ENCODE measurements around the gene TRIP13.

TRIP13 gene

DNA sequence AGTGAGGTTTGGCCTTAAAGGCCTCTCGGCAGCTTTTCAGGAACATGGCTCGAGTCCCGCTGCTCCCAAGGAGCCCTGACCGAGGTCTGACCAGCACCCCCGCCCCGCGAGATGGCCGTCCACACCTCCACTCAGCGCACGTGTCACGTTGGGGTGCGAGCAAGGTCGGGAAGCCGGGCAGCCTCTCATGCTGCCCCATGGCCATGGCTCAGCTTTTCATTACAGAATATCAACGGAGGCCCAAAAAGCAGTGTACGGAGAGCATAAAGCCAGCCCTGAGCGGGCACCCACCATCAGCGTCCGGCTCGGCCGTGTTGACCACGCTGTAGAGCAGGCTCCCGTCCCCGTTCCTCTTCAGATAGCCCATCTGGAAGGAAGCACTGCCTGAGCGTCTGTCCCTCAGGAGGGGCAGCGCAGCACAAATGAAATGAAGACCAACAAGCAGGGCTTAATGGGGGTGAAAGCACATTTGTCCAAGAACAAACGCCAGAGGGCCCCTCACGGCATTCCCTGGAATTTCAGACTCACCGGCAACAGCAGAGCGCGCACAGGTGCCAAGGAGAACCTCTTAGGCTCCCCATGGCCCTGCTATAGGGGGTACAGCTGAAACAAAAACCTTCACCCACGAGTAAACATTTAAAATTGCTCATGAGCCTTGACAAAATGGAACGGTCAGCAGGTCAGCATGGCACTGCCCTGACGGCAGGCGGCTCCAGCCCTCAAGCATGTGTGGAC, 11.7 kb upstream of the TRIP13 start:
- in situ Hi-C loops (cut with HindIII; ENCODE audit: low sequenced_read_pairs), result no loop called here
- TF ChIP-seq, protein P1, sequence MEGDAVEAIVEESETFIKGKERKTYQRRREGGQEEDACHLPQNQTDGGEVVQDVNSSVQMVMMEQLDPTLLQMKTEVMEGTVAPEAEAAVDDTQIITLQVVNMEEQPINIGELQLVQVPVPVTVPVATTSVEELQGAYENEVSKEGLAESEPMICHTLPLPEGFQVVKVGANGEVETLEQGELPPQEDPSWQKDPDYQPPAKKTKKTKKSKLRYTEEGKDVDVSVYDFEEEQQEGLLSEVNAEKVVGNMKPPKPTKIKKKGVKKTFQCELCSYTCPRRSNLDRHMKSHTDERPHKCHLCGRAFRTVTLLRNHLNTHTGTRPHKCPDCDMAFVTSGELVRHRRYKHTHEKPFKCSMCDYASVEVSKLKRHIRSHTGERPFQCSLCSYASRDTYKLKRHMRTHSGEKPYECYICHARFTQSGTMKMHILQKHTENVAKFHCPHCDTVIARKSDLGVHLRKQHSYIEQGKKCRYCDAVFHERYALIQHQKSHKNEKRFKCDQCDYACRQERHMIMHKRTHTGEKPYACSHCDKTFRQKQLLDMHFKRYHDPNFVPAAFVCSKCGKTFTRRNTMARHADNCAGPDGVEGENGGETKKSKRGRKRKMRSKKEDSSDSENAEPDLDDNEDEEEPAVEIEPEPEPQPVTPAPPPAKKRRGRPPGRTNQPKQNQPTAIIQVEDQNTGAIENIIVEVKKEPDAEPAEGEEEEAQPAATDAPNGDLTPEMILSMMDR (IDR thresholded peaks at IDR 0.05; ENCODE audit: low read depth, low read length), result no peak
- no peak for DNase-seq (ENCODE audit: low read depth, low spot score)
- H3K4me3 ChIP-seq (ENCODE audit: low read depth, low read length), result no peak overlapping the region

GRCh38 chr5:881551-881935, 11.1 kb upstream of the TRIP13 start:
- TF ChIP-seq, protein P1 (IDR thresholded peaks at IDR 0.05; ENCODE audit: low read depth, low read length), result no peak
- no peak overlapping the region for H3K4me3 ChIP-seq (ENCODE audit: low read depth, low read length)
- DNase-seq (ENCODE audit: low read depth, low spot score), result no peak
- in situ Hi-C loops (cut with HindIII; ENCODE audit: low sequenced_read_pairs), result no loop called here

- DNase-seq (ENCODE audit: low read depth, low spot score), result no peak
- in situ Hi-C loops (cut with HindIII; ENCODE audit: low sequenced_read_pairs), result no loop called here
- no peak overlapping the region for H3K4me3 ChIP-seq (ENCODE audit: low read depth, low read length)
- TF ChIP-seq, protein P1 (IDR thresholded peaks at IDR 0.05; ENCODE audit: low read depth, low read length), result no peak
Measured at GRCh38 chr5:882253-883183, 10.2 kb upstream of the TRIP13 start.

DNA sequence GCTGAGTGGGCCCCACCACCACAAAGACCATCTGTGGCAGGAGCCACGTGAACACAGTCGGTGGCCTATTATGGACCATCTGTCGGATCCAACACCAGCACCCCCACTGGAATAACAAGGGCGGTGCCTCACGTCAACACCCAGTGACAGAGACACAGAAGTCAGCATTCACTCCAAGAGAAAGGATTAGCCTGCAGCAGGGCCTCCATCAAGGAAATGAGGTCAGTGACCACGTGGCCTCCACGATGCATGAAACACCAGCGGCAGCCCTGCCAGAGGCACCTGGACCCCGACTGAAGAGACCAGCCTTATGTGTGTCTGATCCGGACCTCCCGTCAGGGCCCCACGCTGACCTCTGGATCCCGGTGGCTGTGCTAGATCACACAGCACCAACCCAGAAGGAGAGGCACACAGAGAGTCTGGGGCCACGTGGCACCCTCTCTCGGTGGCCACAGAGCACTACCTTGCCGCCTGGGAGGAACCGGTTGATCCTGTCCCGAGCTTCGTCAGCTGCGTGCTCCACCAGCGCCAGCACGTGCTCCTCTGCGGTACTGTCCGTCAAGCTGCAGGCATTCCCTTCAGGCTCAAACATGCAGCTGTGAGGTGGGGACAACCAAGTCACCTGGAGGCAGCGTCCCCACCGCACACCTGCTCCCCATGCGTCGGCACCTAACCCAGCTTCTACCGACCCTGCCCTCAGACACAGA, 9.1 kb upstream of the TRIP13 start:
- TF ChIP-seq, protein P1 (IDR thresholded peaks at IDR 0.05; ENCODE audit: low read depth, low read length), result no peak
- in situ Hi-C loops (cut with HindIII; ENCODE audit: low sequenced_read_pairs), result no loop called here
- DNase-seq (ENCODE audit: low read depth, low spot score), result no peak
- no peak overlapping the region for H3K4me3 ChIP-seq (ENCODE audit: low read depth, low read length)

GRCh38 chr5:884345-885126, 8.1 kb upstream of the TRIP13 start:
- TF ChIP-seq, protein P1 (IDR thresholded peaks at IDR 0.05; ENCODE audit: low read depth, low read length), result no peak

GRCh38 chr5:885127-885442, 7.6 kb upstream of the TRIP13 start:
- DNase-seq (ENCODE audit: low read depth, low spot score), result no peak
- H3K4me3 ChIP-seq (ENCODE audit: low read depth, low read length), result no peak overlapping the region
- TF ChIP-seq, protein P1 (IDR thresholded peaks at IDR 0.05; ENCODE audit: low read depth, low read length), result no peak
- in situ Hi-C loops (cut with HindIII; ENCODE audit: low sequenced_read_pairs), result no loop called here

More at GRCh38 chr5:884345-885126, 8.1 kb upstream of the TRIP13 start:
- in situ Hi-C loops (cut with HindIII; ENCODE audit: low sequenced_read_pairs), result no loop called here
- DNase-seq (ENCODE audit: low read depth, low spot score), result no peak
- H3K4me3 ChIP-seq (ENCODE audit: low read depth, low read length), result no peak overlapping the region

Measured in astrocyte of the spinal cord (primary cell).